Measurements from ENCODE around the gene HSF4.

DNA sequence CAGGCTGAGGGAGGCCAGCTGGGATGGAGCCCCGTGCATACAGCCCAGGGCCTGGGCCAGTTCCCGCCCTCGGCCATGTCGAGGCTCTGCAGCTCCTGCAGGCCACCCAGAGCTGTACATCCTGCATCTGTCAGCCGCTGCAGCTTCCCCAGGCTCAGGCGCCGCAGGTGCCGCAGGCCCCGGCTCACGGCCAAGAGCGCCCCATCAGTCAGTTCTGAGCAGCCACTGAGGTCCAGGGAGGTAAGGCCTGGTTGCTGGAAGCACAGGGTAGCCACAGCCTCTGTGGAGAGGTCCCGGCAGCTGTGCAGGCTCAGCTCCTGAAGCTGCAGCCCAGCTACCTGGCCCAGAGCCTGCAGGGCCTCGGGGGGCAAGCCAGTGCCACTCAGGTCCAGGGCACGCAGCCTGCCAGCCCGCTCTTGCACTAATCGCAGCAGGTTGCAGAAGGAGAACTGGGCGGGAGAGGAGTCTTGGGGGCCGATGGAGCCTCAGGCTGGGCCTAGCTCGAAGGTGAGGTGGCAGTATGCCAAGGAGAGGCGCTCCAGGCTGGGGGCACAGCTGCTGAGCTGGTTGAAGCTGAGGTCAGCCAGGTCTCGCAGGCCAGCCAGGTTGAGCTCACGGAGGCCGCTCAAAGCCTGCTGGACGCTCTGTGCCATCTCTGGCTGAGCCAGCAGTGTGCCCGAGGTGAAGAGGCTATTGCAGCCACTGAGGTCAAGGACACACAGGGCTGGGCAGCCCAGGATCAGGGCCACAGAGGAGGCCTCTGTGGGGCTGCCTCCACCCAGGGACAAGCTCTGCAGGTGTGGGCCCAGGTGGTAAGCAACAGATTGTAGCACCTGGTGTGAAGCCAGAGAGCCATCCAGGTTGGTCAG, 45.8 kb downstream of the HSF4 start:
- TF ChIP-seq MXI1 (IDR thresholded peaks at IDR 0.05; ENCODE audit: borderline replicate concordance, low read depth, low read length), result no peak
- TF ChIP-seq RAD21 (IDR thresholded peaks at IDR 0.05; ENCODE audit: low read length), result no peak
- TF ChIP-seq, protein P1, sequence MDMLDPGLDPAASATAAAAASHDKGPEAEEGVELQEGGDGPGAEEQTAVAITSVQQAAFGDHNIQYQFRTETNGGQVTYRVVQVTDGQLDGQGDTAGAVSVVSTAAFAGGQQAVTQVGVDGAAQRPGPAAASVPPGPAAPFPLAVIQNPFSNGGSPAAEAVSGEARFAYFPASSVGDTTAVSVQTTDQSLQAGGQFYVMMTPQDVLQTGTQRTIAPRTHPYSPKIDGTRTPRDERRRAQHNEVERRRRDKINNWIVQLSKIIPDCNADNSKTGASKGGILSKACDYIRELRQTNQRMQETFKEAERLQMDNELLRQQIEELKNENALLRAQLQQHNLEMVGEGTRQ (IDR thresholded peaks at IDR 0.05; ENCODE audit: low read depth, low read length), result no peak
- no peak for TF ChIP-seq CEBPB (IDR thresholded peaks at IDR 0.05; ENCODE audit: low read depth, low read length)
- TF ChIP-seq POLR2A (IDR thresholded peaks at IDR 0.05; ENCODE audit: low read depth, low read length), result no peak
- TF ChIP-seq, protein P2, sequence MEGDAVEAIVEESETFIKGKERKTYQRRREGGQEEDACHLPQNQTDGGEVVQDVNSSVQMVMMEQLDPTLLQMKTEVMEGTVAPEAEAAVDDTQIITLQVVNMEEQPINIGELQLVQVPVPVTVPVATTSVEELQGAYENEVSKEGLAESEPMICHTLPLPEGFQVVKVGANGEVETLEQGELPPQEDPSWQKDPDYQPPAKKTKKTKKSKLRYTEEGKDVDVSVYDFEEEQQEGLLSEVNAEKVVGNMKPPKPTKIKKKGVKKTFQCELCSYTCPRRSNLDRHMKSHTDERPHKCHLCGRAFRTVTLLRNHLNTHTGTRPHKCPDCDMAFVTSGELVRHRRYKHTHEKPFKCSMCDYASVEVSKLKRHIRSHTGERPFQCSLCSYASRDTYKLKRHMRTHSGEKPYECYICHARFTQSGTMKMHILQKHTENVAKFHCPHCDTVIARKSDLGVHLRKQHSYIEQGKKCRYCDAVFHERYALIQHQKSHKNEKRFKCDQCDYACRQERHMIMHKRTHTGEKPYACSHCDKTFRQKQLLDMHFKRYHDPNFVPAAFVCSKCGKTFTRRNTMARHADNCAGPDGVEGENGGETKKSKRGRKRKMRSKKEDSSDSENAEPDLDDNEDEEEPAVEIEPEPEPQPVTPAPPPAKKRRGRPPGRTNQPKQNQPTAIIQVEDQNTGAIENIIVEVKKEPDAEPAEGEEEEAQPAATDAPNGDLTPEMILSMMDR (conservative IDR thresholded peaks at IDR 0.05; ENCODE audit: low read depth, low read length), result no peak
- no peak for TF ChIP-seq BHLHE40 (IDR thresholded peaks at IDR 0.05; ENCODE audit: low read depth, low read length)
- no peak for TF ChIP-seq RFX5 (IDR thresholded peaks at IDR 0.05; ENCODE audit: low read depth, low read length)
- TF ChIP-seq SMC3 (IDR thresholded peaks at IDR 0.05; ENCODE audit: low read depth, low read length), result no peak
- TF ChIP-seq MAZ (IDR thresholded peaks at IDR 0.05; ENCODE audit: borderline replicate concordance, low read depth, low read length), result no peak
- TF ChIP-seq FOS (IDR thresholded peaks at IDR 0.05; ENCODE audit: low read depth, low read length), result no peak
